GM23248 (cell line): ENCODE measurements around the gene UBE2E3.

Experiments
- EZH2 ChIP-seq: fragments of 200-600 bp; sonication (generic); IDR thresholded peaks from 2 replicates; pipeline ENCODE4 v1.6.1; 2018; ENCODE audit warnings: antibody characterized with exemption, mild to moderate bottlenecking; ENCODE audit not compliant: insufficient read depth, poor library complexity, severe bottlenecking
- EZH2phosphoT487 ChIP-seq: fragments of 200-600 bp; sonication (generic); IDR thresholded peaks from 2 replicates; pipeline ENCODE4 v1.6.1; 2018; ENCODE audit warnings: antibody characterized with exemption, moderate library complexity, mild to moderate bottlenecking, low read depth; ENCODE audit not compliant: insufficient read depth

DNA sequence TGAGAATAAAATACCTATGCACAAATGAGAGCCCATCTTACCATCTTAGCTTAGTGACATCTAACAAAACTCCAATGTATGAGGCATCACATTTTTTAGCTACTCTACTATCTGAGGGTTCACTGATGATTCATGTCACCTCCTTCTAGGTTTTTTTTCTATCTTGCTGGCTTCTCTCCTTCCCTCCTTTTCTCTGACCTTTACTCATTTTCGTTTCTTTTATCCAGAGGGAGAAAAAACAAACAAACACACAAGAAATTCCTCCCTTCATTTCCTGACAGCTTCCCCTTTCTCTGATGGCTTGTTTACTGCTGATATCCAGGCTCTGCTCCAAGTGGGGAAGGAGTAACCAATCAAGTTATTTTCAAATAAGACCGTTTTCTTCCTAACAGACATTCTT is 115.1 kb downstream of the UBE2E3 start:
- TF ChIP-seq EZH2 (no peak), EZH2phosphoT487 (no peak)
